Skeletal muscle satellite cell (primary cell): ENCODE measurements around the gene PIK3CD.
"Not testable (repeated sequence)": the region's sequence is repeated elsewhere in the genome, so short reads cannot be mapped to it uniquely, and the experiment has no call there.

Experiments
- H3K27me3 ChIP-seq: 2 replicates; pipeline ENCODE4 v1.7.0; 2013; ENCODE audit warnings: low read length; ENCODE audit not compliant: control insufficient read depth, insufficient read depth
- H3K36me3 ChIP-seq: 2 replicates; pipeline ENCODE4 v1.7.0; 2013; ENCODE audit warnings: mild to moderate bottlenecking, control low read depth, low read length; ENCODE audit not compliant: insufficient read depth
- H3K4me1 ChIP-seq: 2 replicates; pipeline ENCODE4 v1.7.0; 2013; ENCODE audit warnings: low read length; ENCODE audit not compliant: control insufficient read depth, insufficient read depth
- H3K4me2 ChIP-seq: 2 replicates; pipeline ENCODE4 v1.7.0; 2013; ENCODE audit warnings: mild to moderate bottlenecking, low read length
- H3K4me3 ChIP-seq: 2 replicates; pipeline ENCODE4 v1.7.0; 2013; ENCODE audit warnings: low read length
- H3K9ac ChIP-seq: 2 replicates; pipeline ENCODE4 v1.7.0; 2013; ENCODE audit warnings: mild to moderate bottlenecking, low read depth, low read length, moderate library complexity
- H3K9me3 ChIP-seq: replicated peaks from 2 replicates; pipeline ENCODE4 v1.7.0; 2013; ENCODE audit warnings: mild to moderate bottlenecking, control low read depth, low read length

Gene PIK3CD

DNA sequence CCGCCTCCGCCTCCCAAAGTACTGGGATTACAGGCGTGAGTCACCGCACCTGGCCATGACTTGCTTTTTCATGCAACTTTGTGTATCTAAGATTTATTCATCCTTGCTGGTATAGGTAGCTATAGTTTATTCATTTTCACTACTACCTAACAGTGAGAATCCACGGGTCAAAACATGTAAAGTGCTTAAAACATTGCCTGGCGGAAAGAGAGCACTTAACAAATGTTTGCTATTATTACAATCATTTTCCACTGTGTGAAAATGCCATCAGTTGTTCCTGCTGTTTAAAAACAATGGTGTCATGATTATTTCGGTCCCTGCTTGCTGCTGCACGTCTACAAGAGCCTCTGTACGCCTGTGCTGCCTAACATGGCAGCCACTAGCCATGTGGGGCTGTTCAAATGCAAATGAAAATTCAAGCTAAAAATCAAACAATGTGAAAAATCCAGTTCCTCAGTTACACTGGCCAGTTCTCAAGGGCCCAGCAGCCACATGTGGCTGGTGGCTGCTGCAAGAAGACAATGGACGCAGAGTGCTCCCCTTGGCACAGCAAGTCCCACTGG is 107.1 kb downstream of the PIK3CD start:
- Histone ChIP-seq H3K36me3 (no peaks in the 10 kb centered on the region), H3K4me1 (no peaks in the 10 kb centered on the region), H3K9me3 (no peaks in the 10 kb centered on the region), H3K27me3 (no peaks in the 10 kb centered on the region), H3K4me3 (no peak overlapping the region), H3K9ac (no peak overlapping the region), H3K4me2 (no peak overlapping the region)

- H3K9ac ChIP-seq: no peak overlapping the region
- H3K4me1 ChIP-seq: no peaks in the 10 kb centered on the region
- no peak overlapping the region for H3K4me2 ChIP-seq
- no peak overlapping the region for H3K4me3 ChIP-seq
- no peaks in the 10 kb centered on the region for H3K36me3 ChIP-seq
- no peaks in the 10 kb centered on the region for H3K27me3 ChIP-seq
- no peaks in the 10 kb centered on the region for H3K9me3 ChIP-seq
These were observed 108.4 kb downstream of the PIK3CD start for GRCh38 chr1:9759939-9760338.

DNA sequence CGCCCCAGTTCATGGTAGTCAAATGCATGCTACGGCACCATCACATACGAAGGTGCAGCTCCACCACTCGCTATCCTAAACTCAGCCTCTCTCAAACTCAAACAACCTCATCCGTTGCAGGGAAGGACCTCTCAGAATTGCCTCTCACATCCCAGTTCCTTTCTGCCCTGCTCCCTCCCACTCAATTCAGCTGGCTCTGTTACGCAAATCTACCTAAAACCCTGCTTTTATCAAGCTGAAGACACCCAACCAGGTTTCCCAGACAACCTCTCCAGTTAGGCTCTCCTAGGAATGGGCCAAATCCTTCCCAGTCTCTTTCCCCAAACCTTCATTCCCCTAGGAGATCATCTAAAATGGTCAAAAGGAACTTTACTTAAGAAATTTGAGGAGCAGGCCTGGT is 109.3 kb downstream of the PIK3CD start:
- Histone ChIP-seq H3K36me3 (no peaks in the 10 kb centered on the region), H3K4me1 (peaks cover 7% of the 10 kb centered on the region), H3K9ac (no peak overlapping the region)

GRCh38 chr1:9761855-9762254 is 110.3 kb downstream of the PIK3CD start:
- no peaks in the 10 kb centered on the region for H3K9me3 ChIP-seq
- peaks cover 14% of the 10 kb centered on the region for H3K4me1 ChIP-seq
- H3K4me3 ChIP-seq: no peak overlapping the region
- H3K9ac ChIP-seq: no peak overlapping the region
- no peak overlapping the region for H3K4me2 ChIP-seq
- H3K36me3 ChIP-seq: no peaks in the 10 kb centered on the region
- no peaks in the 10 kb centered on the region for H3K27me3 ChIP-seq

More for the DNA sequence above, 109.3 kb downstream of the PIK3CD start:
- Histone ChIP-seq H3K4me3 (no peak overlapping the region), H3K4me2 (no peak overlapping the region), H3K27me3 (no peaks in the 10 kb centered on the region), H3K9me3 (no peaks in the 10 kb centered on the region)

DNA sequence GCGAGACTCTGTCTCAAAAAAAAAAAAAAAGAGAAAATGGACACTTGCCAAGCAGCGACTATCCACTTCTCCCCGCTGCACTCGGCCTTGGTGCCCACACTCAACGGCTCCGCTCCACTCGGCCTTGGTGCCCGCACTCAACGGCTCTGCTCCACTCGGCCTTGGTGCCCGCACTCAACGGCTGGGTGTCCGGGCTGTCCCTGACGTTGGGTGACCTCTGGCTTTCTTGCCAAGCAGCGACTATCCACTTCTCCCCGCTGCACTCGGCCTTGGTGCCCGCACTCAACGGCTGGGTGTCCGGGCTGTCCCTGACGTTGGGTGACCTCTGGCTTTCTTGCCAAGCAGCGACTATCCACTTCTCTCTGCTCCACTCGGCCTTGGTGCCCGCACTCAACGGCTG is 110.9 kb downstream of the PIK3CD start:
- H3K4me2 ChIP-seq, H3K4me3 ChIP-seq, H3K36me3 ChIP-seq, H3K9ac ChIP-seq, H3K9me3 ChIP-seq, H3K27me3 ChIP-seq: not testable (repeated sequence)
- H3K4me1 ChIP-seq: peaks cover 17% of the 10 kb centered on the region

GRCh38 chr1:9763914-9764313 is 112.4 kb downstream of the PIK3CD start:
- no peaks in the 10 kb centered on the region for H3K36me3 ChIP-seq
- no peak overlapping the region for H3K4me2 ChIP-seq
- no peak overlapping the region for H3K9ac ChIP-seq
- peaks cover 17% of the 10 kb centered on the region for H3K4me1 ChIP-seq
- no peaks in the 10 kb centered on the region for H3K9me3 ChIP-seq
- no peaks in the 10 kb centered on the region for H3K27me3 ChIP-seq
- no peak overlapping the region for H3K4me3 ChIP-seq

GRCh38 chr1:9764550-9764949 is 113.0 kb downstream of the PIK3CD start:
- Histone ChIP-seq H3K4me1 (peaks cover 17% of the 10 kb centered on the region), H3K4me3 (no peak overlapping the region), H3K36me3 (no peaks in the 10 kb centered on the region), H3K27me3 (no peaks in the 10 kb centered on the region), H3K9me3 (no peaks in the 10 kb centered on the region), H3K4me2 (no peak overlapping the region), H3K9ac (no peak overlapping the region)

DNA sequence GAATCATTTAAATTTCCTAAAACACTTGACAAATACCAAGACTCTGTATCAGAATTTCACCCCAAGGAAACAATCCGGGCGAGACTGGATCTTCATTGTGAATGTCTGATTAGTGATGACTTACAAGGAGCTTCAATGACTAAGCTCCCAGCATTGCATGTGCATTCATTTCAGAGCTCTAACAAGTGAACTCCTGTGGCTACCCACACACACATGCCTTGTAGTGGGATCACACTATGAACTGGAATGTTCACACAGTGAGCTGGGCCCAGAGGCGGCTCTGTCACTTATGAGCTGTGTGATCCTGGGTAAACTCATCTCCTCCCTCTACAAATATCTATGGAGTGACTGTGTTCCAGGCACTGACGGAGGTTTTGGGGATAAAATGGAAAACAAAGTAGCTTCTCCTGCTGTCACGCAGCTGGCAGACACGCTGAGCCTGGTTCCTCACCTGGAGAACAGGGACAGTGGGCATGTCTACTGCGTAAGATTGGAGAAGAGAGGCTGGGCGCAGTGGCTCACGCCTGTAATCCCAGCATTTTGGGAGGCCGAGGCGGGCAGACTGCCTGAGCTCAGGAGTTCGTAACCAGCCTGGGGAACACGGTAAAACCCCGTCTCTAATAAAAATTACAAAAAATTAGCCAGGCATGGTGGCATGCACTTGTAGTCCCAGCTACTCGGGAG is 115.4 kb downstream of the PIK3CD start:
- Histone ChIP-seq H3K9me3 (no peaks in the 10 kb centered on the region), H3K4me3 (no peak overlapping the region), H3K36me3 (no peaks in the 10 kb centered on the region), H3K4me2 (peak overlapping the region; percentile 19), H3K4me1 (peaks cover 17% of the 10 kb centered on the region), H3K9ac (peak overlapping the region; percentile 35), H3K27me3 (no peaks in the 10 kb centered on the region)

DNA sequence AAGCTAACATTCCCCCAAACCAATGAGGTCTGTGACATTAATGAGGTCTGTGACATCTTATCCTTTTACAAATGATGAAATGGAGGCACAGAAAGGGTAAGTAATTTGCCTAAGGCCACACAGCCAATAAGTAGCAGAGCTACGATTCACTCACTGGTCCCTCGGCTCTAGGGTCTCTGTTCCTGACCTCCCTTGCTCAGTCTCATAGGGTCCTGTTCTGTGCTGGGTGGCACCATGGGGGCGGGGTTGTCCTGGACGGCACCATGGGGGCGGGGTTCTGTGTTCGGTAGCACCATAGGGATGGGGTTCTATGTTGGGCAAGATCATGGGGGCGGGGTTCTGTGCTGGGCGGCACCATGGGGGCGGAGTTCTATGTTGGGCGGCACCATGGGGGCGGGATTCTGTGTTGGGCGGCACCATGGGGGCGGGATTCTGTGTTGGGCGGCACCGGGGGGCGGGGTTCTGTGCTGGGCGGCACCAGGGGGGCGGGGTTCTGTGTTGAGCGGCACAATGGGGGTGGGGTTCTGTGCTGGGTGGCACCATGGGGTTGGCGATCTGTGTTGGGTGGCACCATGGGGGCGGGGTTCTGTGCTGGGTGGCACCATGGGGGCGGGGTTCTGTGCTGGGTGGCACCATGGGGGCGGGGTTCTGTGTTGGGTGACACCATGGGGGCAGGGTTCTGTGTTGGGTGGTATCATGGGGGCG is 116.6 kb downstream of the PIK3CD start:
- Histone ChIP-seq H3K4me3 (no peak overlapping the region), H3K4me2 (no peak overlapping the region), H3K36me3 (peaks cover 4% of the 10 kb centered on the region), H3K9ac (no peak overlapping the region), H3K4me1 (peaks cover 17% of the 10 kb centered on the region), H3K27me3 (no peaks in the 10 kb centered on the region), H3K9me3 (no peaks in the 10 kb centered on the region)

- H3K4me2 ChIP-seq: no peak overlapping the region
- peaks cover 4% of the 10 kb centered on the region for H3K36me3 ChIP-seq
- peaks cover 17% of the 10 kb centered on the region for H3K4me1 ChIP-seq
- H3K27me3 ChIP-seq: no peaks in the 10 kb centered on the region
- H3K4me3 ChIP-seq: no peak overlapping the region
- no peaks in the 10 kb centered on the region for H3K9me3 ChIP-seq
- no peak overlapping the region for H3K9ac ChIP-seq
These were observed 117.5 kb downstream of the PIK3CD start for GRCh38 chr1:9768983-9769382.

- Histone ChIP-seq H3K4me2 (peak overlapping the region; percentile 2), H3K4me1 (peaks cover 16% of the 10 kb centered on the region), H3K27me3 (no peaks in the 10 kb centered on the region), H3K9ac (peak overlapping the region; percentile 18), H3K4me3 (no peak overlapping the region), H3K36me3 (peaks cover 4% of the 10 kb centered on the region), H3K9me3 (no peaks in the 10 kb centered on the region)
These were observed 118.8 kb downstream of the PIK3CD start for GRCh38 chr1:9770298-9770697.
